HG03565 (cell line): ENCODE data around the gene NUFIP2.
"Not testable (repeated sequence)": the region's sequence is repeated elsewhere in the genome, so short reads cannot be mapped to it uniquely, and the experiment has no call there.

ENCODE experiments used
- ATAC-seq: cut with Tn5 transposase; IDR thresholded peaks from one replicate; pipeline ENCODE4 v1.9.1; 2021; ENCODE audit warnings: mild to moderate bottlenecking, moderate library complexity; ENCODE audit not compliant: unreplicated experiment

Gene NUFIP2

GRCh38 chr17:29279397-29280070 lies 14.4 kb downstream of the NUFIP2 start:
- no peak for ATAC-seq

- no peak for ATAC-seq
These were observed 15.3 kb downstream of the NUFIP2 start for GRCh38 chr17:29278692-29279091.

GRCh38 chr17:29273924-29274323 lies 20.0 kb downstream of the NUFIP2 start:
- no peak for ATAC-seq

- ATAC-seq: not testable (repeated sequence)
These were observed 22.0 kb downstream of the NUFIP2 start for GRCh38 chr17:29271980-29272379.

- ATAC-seq: no peak
These were observed 30.0 kb downstream of the NUFIP2 start for GRCh38 chr17:29263916-29264315.

- ATAC-seq: no peak
These were observed 36.2 kb downstream of the NUFIP2 start for GRCh38 chr17:29257756-29258155.

- ATAC-seq: no peak
These were observed 37.0 kb downstream of the NUFIP2 start for GRCh38 chr17:29256735-29257466.

- ATAC-seq: no peak
These were observed 37.9 kb downstream of the NUFIP2 start for GRCh38 chr17:29255926-29256522.

- ATAC-seq: no peak
These were observed 40.9 kb downstream of the NUFIP2 start for GRCh38 chr17:29253037-29253436.

- no peak for ATAC-seq
These were observed 41.7 kb downstream of the NUFIP2 start for GRCh38 chr17:29252101-29252791.

GRCh38 chr17:29251184-29251583 lies 42.8 kb downstream of the NUFIP2 start:
- no peak for ATAC-seq

GRCh38 chr17:29250666-29251065 lies 43.3 kb downstream of the NUFIP2 start:
- no peak for ATAC-seq

GRCh38 chr17:29248845-29249244 lies 45.1 kb downstream of the NUFIP2 start:
- no peak for ATAC-seq

- ATAC-seq: no peak
These were observed 46.7 kb downstream of the NUFIP2 start for GRCh38 chr17:29247219-29247618.

- ATAC-seq: no peak
These were observed 47.3 kb downstream of the NUFIP2 start, which contains the start of gene CRYBA1 for GRCh38 chr17:29246628-29247027. CRYBA1 (plus strand) TSS chr17:29246859; CDS start chr17:29246864, 5 bp downstream.

- ATAC-seq: no peak
These were observed 48.5 kb downstream of the NUFIP2 start for GRCh38 chr17:29245401-29245800.

GRCh38 chr17:29243792-29244191 lies 50.2 kb downstream of the NUFIP2 start:
- ATAC-seq: no peak

GRCh38 chr17:29242790-29243189 lies 51.2 kb downstream of the NUFIP2 start:
- ATAC-seq: no peak

- ATAC-seq: no peak
These were observed 51.9 kb downstream of the NUFIP2 start for GRCh38 chr17:29242051-29242450.

- ATAC-seq: no peak
These were observed 52.7 kb downstream of the NUFIP2 start for GRCh38 chr17:29240968-29241963.
